CD4-positive, alpha-beta T cell treated with Interleukin-15 for 1 hour (primary cell): Measurements from ENCODE around the gene MSTO1.
A peak's percentile ranks its signal among the peaks of the same experiment; 100 is the strongest.
"Not testable (repeated sequence)": the region's sequence is repeated elsewhere in the genome, so short reads cannot be mapped to it uniquely, and the experiment has no call there.

ENCODE experiments used
- DNase-seq: peaks from one replicate; pipeline ENCODE4 v3.0.0-alpha.2; 2020

The MSTO1 gene

GRCh38 chr1:155622191-155622590, 12.2 kb downstream of the MSTO1 start:
- no peak for DNase-seq

- no peak for DNase-seq
These were observed 13.3 kb downstream of the MSTO1 start for GRCh38 chr1:155623357-155623756.

GRCh38 chr1:155626428-155626827, 16.4 kb downstream of the MSTO1 start:
- not testable (repeated sequence) for DNase-seq

- no peak for DNase-seq
These were observed 26.6 kb downstream of the MSTO1 start for GRCh38 chr1:155636397-155637153.

GRCh38 chr1:155640367-155640766, 30.3 kb downstream of the MSTO1 start:
- no peak for DNase-seq

- DNase-seq = not testable (repeated sequence)
These were observed 32.7 kb downstream of the MSTO1 start for GRCh38 chr1:155642559-155643180.

- DNase-seq = no peak
These were observed 33.2 kb downstream of the MSTO1 start for GRCh38 chr1:155643230-155643629.

GRCh38 chr1:155645034-155645598, 35.1 kb downstream of the MSTO1 start:
- DNase-seq = no peak

GRCh38 chr1:155645648-155646047, 35.6 kb downstream of the MSTO1 start:
- no peak for DNase-seq

- DNase-seq = no peak
These were observed 36.3 kb downstream of the MSTO1 start for GRCh38 chr1:155646307-155646706.

GRCh38 chr1:155648207-155649147, 38.5 kb downstream of the MSTO1 start:
- DNase-seq = peak; percentile 29

- no peak for DNase-seq
These were observed 39.7 kb downstream of the MSTO1 start for GRCh38 chr1:155649676-155650075.

- DNase-seq = no peak
These were observed 40.3 kb downstream of the MSTO1 start for GRCh38 chr1:155650231-155650757.

- DNase-seq = no peak
These were observed 42.0 kb downstream of the MSTO1 start for GRCh38 chr1:155651861-155652661.

- no peak for DNase-seq
These were observed 42.9 kb downstream of the MSTO1 start for GRCh38 chr1:155652951-155653350.

- DNase-seq = no peak
These were observed 47.4 kb downstream of the MSTO1 start for GRCh38 chr1:155657463-155657862.

- DNase-seq = not testable (repeated sequence)
These were observed 51.2 kb downstream of the MSTO1 start for GRCh38 chr1:155661239-155661638.
